NT2/D1 (cell line): Measurements from ENCODE around the gene STK32B.

ENCODE experiments used
- SUZ12 ChIP-seq: IDR thresholded peaks from 2 replicates; pipeline ENCODE4 v1.6.1; 2011; ENCODE audit not compliant: insufficient read length, insufficient read depth; ENCODE audit errors: extremely low read depth
- YY1 ChIP-seq: IDR thresholded peaks from 2 replicates; pipeline ENCODE4 v1.6.1; 2011; ENCODE audit not compliant: insufficient read length, insufficient read depth
- ZNF274 ChIP-seq: IDR thresholded peaks from 2 replicates; pipeline ENCODE4 v1.6.1; 2011; ENCODE audit warnings: mild to moderate bottlenecking, low read depth, low read length

DNA sequence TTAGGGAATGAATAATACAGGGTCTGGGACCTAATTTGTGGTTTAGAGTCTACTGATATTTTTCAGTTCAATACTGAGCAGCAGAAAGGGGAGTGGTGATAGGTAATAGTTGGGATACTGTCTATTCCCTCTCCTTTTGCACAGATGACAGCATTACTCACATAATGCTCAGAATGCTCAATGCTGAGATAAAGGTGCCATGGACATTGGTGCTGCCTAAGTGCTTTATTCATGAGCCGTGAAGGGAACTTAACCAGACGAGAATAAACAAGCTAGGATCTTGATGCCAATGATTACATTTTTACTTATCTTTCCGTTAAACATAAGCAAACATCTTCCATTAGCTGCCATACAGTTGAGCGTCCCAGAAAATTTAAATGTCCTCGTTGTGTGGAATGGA lies 75.6 kb downstream of the STK32B start:
- TF ChIP-seq ZNF274 (no peak), YY1 (no peak), SUZ12 (no peak)
